ENCODE data around the gene MAGI1.
"Not testable (repeated sequence)": the region's sequence is repeated elsewhere in the genome, so short reads cannot be mapped to it uniquely, and the experiment has no call there.

Gene MAGI1

GRCh38 chr3:66038726-66039589 lies at the start of gene MAGI1:
Gene MAGI1, minus strand, starts transcription at chr3:66038918. Its CDS starts 610 bp downstream, at chr3:66038308.
- peak; percentile 93 for DNase-seq (ENCODE audit: low spot score)

GRCh38 chr3:66083784-66084213 lies 45.1 kb upstream of the MAGI1 start:
- DNase-seq (ENCODE audit: low spot score), result no peak

- DNase-seq (ENCODE audit: low spot score), result no peak
Measured at GRCh38 chr3:66083096-66083678, 44.5 kb upstream of the MAGI1 start.

- no peak for DNase-seq (ENCODE audit: low spot score)
Measured at GRCh38 chr3:66082679-66083078, 44.0 kb upstream of the MAGI1 start.

GRCh38 chr3:66080167-66080566 lies 41.4 kb upstream of the MAGI1 start:
- DNase-seq (ENCODE audit: low spot score), result no peak

- DNase-seq (ENCODE audit: low spot score), result no peak
Measured at GRCh38 chr3:66077973-66078372, 39.3 kb upstream of the MAGI1 start.

GRCh38 chr3:66076861-66077470 lies 38.2 kb upstream of the MAGI1 start:
- DNase-seq (ENCODE audit: low spot score), result no peak

- DNase-seq (ENCODE audit: low spot score), result no peak
Measured at GRCh38 chr3:66075281-66075680, 36.6 kb upstream of the MAGI1 start.

GRCh38 chr3:66073464-66074141 lies 34.9 kb upstream of the MAGI1 start:
- DNase-seq (ENCODE audit: low spot score), result no peak

- no peak for DNase-seq (ENCODE audit: low spot score)
Measured at GRCh38 chr3:66068255-66068654, 29.5 kb upstream of the MAGI1 start.

- DNase-seq (ENCODE audit: low spot score), result no peak
Measured at GRCh38 chr3:66066963-66067617, 28.4 kb upstream of the MAGI1 start.

- no peak for DNase-seq (ENCODE audit: low spot score)
Measured at GRCh38 chr3:66055289-66055688, 16.6 kb upstream of the MAGI1 start.

GRCh38 chr3:66053550-66054094 lies 14.9 kb upstream of the MAGI1 start:
- DNase-seq (ENCODE audit: low spot score), result no peak

GRCh38 chr3:66052721-66053549 lies 14.2 kb upstream of the MAGI1 start:
- no peak for DNase-seq (ENCODE audit: low spot score)

- no peak for DNase-seq (ENCODE audit: low spot score)
Measured at GRCh38 chr3:66050821-66051220, 12.1 kb upstream of the MAGI1 start.

- DNase-seq (ENCODE audit: low spot score), result no peak
Measured at GRCh38 chr3:66048051-66048395, 9.3 kb upstream of the MAGI1 start.

- no peak for DNase-seq (ENCODE audit: low spot score)
Measured at GRCh38 chr3:66047311-66048050, 8.8 kb upstream of the MAGI1 start.

GRCh38 chr3:66046321-66046720 lies 7.6 kb upstream of the MAGI1 start:
- not testable (repeated sequence) for DNase-seq (ENCODE audit: low spot score)

- no peak for DNase-seq (ENCODE audit: low spot score)
Measured at GRCh38 chr3:66041828-66042227, 3.1 kb upstream of the MAGI1 start.

- no peak for DNase-seq (ENCODE audit: low spot score)
Measured at GRCh38 chr3:66041116-66041515, 2.4 kb upstream of the MAGI1 start.

All from Ammon's horn (tissue), 1 donor.